Gastroesophageal sphincter (tissue), 4 donors: ENCODE data around the gene IFNGR2. TPM values are rescaled to one million over a fixed set of nuclear protein-coding genes. Genes with fewer than 3 reads are reported as not detected.

Experiments
- ATAC-seq: fragments of 150-250 bp; one replicate; pipeline ENCODE4 v1.9.1; 2016; ENCODE audit warnings: mild to moderate bottlenecking, moderate library complexity
- H3K27ac ChIP-seq, 4 donors: fragments of 200-600 bp; sonication (generic) in 3 of 4; 1 replicate in 3 of 4; 2 replicates in 1 of 4; pipeline ENCODE4 v1.5.1; 2016 to 2019
- H3K27me3 ChIP-seq: fragments of 200-600 bp; sonication (generic); one replicate; pipeline ENCODE4 v1.5.1; 2019
- H3K36me3 ChIP-seq, 2 donors: fragments of 200-600 bp; sonication (generic); one replicate each; pipeline ENCODE4 v1.5.1; 2019; ENCODE audit warnings: control low read depth in 1 of 2
- H3K4me1 ChIP-seq, 3 donors: fragments of 200-600 bp; sonication (generic); 1 replicate in 2 of 3; 2 replicates in 1 of 3; pipeline ENCODE4 v1.5.1; 2016 to 2019; ENCODE audit warnings: control low read depth in 2 of 3
- H3K4me3 ChIP-seq, 2 donors: fragments of 200-600 bp; sonication (generic); one replicate each; pipeline ENCODE4 v1.5.1; 2019; ENCODE audit warnings: mild to moderate bottlenecking in 1 of 2, moderate library complexity in 1 of 2
- H3K9me3 ChIP-seq, 3 donors: fragments of 200-600 bp; sonication (generic); one replicate each; pipeline ENCODE4 v1.5.1; 2017 to 2019; ENCODE audit warnings: control low read depth in 2 of 3
- EP300 ChIP-seq: sonication (generic); formaldehyde crosslinking; IDR thresholded peaks from one replicate; pipeline ENCODE4 v1.6.1; 2017; ENCODE audit warnings: antibody characterized with exemption, mild to moderate bottlenecking
- POLR2A ChIP-seq, 2 donors: fragments of 450-650 bp; IDR thresholded peaks; one replicate each; pipeline ENCODE4 v1.6.1; 2017; ENCODE audit warnings: antibody characterized with exemption in 2 of 2, mild to moderate bottlenecking in 2 of 2, moderate library complexity in 1 of 2
- POLR2AphosphoS5 ChIP-seq: sonication (generic); formaldehyde crosslinking; IDR thresholded peaks from one replicate; pipeline ENCODE4 v1.6.1; 2017; ENCODE audit warnings: antibody characterized with exemption
- WGBS, 2 donors: methylation state at CpG; one replicate each; pipeline ENCODE4 v1.1.5; 2018; ENCODE audit warnings: low coverage in 1 of 2; 5-methylcytosine and 5-hydroxymethylcytosine counted together
- total RNA-seq, 4 donors: library from RNA; depleted of rRNA; stranded (reverse); fragments of >200 nt; gene quantifications; one replicate each; pipeline ENCODE4 v1.1.0, GENCODE V29; 2016
- TF ChIP-seq, protein P1 (sequence below), 4 experiments: fragments of 200-600 bp in 2 of 4; fragments of 450-650 bp in 2 of 4; sonication (generic) in 1 of 4; IDR thresholded peaks; one replicate each; pipeline ENCODE4 v1.5.1; 2017 to 2019; ENCODE audit warnings: antibody characterized with exemption in 4 of 4, mild to moderate bottlenecking in 2 of 4, moderate library complexity in 2 of 4

IFNGR2 gene
- total RNA-seq, 4 donors from 2014 or later: 19.6 to 53.7 (median 41.1) TPM

DNA sequence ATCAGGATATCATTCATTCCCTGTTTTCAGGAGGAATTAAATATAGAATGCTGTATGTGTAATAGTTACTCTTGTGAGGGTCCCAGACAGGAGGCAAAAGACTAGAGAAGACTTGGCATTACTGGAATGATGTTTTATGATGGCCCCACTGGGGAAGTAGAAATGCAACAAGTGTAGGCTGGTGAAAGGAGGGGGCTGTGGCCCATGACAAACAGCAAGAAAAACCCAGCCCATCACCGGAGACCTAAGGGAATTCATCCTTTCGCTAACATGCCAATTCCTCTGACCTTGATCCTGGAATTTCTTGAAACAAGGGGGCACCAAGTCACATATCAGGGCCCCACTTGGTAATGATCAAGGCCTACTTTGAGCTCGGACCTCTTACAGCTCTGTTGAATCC lies 5.5 kb upstream of the IFNGR2 start:
- Histone ChIP-seq H3K27me3 (no peaks in the 10 kb centered on the region), H3K9me3 (no peaks in the 10 kb centered on the region), H3K36me3 (no peaks in the 10 kb centered on the region), H3K4me1 (peaks cover 0 to 32% (median 21%) of the 10 kb centered on the region in 3 donors), H3K27ac (peak overlapping the region in 1 of 4 donors; percentile 72), H3K4me3 (no peak overlapping the region)
- no peak for TF ChIP-seq POLR2AphosphoS5
- no peak for ATAC-seq
- WGBS, 2 donors: 93% methylated on average over 2 of the region's 3 CpGs; no CpG with 5 or more reads in 1 of the 2 donors

DNA sequence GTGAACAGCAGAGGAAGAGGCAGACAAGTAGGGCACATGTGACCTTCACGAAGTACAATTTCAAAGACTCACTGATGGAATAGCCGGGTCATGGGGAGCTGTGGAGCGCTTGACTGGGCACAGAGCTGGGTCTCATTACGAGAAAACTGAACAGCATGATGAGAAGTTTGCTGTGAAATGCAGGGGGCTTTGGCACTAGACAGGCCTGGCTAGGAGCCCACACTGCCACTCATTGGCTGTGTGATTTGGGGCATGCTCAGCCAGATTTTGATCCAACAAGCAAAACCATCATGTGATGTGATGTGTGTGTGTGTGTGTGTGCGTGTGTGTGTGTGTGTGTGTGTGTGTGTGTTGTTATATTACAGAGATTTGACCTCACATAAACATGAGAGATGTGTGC lies 4.9 kb upstream of the IFNGR2 start:
- TF ChIP-seq EP300: no peak
- H3K27ac ChIP-seq: no peak overlapping the region
- no peaks in the 10 kb centered on the region for H3K36me3 ChIP-seq
- peaks cover 0 to 35% (median 21%) of the 10 kb centered on the region in 3 donors for H3K4me1 ChIP-seq
- WGBS, 2 donors: 78 to 98% methylated on average over 5 of the region's 5 CpGs
- no peak overlapping the region for H3K4me3 ChIP-seq
- no peaks in the 10 kb centered on the region for H3K27me3 ChIP-seq
- no peaks in the 10 kb centered on the region for H3K9me3 ChIP-seq
- ATAC-seq: no peak

DNA sequence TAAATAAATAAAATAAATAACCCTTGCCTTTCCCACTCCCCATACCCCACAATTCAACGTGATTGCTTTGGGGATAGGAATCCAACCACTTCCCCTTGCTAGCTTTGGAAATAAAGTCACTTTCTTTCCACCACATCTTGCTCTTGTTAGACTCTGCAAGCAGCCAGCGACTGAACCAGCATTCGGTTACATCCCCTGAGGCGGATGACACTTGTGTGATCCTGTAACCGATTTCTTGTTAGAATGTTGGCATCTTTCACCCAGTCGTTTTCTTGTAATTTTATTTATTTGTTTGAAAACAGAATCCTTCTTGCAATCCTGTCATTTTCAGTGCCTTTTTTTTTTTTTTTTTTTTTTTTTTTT lies 1.6 kb upstream of the IFNGR2 start:
- peak overlapping the region in 1 of 4 donors; percentile 96 for H3K27ac ChIP-seq
- ATAC-seq: no peak
- no peaks in the 10 kb centered on the region for H3K9me3 ChIP-seq
- WGBS, 2 donors: 73 to 87% methylated on average over 6 of the region's 6 CpGs
- no peaks in the 10 kb centered on the region for H3K36me3 ChIP-seq
- H3K27me3 ChIP-seq: no peaks in the 10 kb centered on the region
- no peak for TF ChIP-seq EP300
- TF ChIP-seq POLR2AphosphoS5: no peak
- TF ChIP-seq, protein P1, sequence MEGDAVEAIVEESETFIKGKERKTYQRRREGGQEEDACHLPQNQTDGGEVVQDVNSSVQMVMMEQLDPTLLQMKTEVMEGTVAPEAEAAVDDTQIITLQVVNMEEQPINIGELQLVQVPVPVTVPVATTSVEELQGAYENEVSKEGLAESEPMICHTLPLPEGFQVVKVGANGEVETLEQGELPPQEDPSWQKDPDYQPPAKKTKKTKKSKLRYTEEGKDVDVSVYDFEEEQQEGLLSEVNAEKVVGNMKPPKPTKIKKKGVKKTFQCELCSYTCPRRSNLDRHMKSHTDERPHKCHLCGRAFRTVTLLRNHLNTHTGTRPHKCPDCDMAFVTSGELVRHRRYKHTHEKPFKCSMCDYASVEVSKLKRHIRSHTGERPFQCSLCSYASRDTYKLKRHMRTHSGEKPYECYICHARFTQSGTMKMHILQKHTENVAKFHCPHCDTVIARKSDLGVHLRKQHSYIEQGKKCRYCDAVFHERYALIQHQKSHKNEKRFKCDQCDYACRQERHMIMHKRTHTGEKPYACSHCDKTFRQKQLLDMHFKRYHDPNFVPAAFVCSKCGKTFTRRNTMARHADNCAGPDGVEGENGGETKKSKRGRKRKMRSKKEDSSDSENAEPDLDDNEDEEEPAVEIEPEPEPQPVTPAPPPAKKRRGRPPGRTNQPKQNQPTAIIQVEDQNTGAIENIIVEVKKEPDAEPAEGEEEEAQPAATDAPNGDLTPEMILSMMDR (IDR thresholded peaks at IDR 0.05): no peak
- no peak for TF ChIP-seq POLR2A (IDR thresholded peaks at IDR 0.05)
- peaks cover 0 to 41% (median 12%) of the 10 kb centered on the region in 3 donors for H3K4me1 ChIP-seq
- H3K4me3 ChIP-seq: no peak overlapping the region

DNA sequence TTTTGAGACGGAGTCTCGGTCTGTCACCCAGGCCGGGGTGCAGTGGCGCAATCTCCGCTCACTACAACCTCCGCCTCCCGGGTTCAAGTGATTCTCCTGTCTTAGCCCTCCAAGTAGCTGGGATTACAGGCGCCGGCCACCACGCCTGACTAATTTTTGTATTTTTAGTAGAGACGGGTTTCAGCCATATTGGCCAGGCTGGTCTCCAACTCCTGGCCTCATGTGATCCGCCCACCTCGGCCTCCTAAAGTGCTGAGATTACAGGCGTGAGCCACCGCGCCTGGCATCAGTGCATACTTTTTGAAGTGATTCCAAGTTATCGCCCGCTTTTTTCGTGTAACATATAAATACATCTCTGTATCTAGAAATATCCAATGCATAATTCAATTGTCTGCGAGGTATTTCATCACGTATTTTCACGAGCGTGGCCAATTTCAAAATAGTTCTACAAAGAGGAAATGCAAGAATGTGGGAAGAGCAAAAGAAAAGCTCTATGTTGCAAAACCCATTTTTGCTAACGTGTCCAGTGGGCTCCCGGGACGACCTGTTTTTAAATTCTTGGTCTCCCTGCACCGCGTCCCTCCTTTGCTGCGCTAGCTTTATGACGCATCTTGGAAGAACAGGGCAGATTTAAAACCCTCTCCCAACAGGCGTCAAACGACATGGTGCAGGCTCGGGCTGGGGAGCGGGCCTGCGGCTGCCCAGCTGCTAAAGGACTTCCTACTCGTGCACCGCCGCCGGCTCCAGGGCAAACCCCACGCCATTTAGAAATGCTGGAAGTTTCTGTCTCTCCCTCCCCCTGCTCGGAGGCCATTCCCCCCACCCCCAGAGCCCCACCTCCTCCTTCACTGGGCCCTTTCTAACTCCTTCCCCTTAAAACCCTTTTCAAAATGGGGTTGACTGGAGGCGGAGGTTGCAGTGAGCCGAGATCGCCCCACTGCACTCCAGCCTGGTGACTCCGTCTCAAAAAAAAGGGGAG lies 923 bp upstream of the IFNGR2 start:
- Histone ChIP-seq H3K36me3 (no peaks in the 10 kb centered on the region), H3K27ac (peak overlapping the region; percentile 91 to 96 (median 93)), H3K4me3 (peak overlapping the region; percentile 96), H3K4me1 (peaks cover 0 to 44% (median 8%) of the 10 kb centered on the region in 3 donors), H3K27me3 (no peaks in the 10 kb centered on the region), H3K9me3 (no peaks in the 10 kb centered on the region)
- no peak for TF ChIP-seq EP300
- peak; percentile 53 for TF ChIP-seq POLR2AphosphoS5
- TF ChIP-seq POLR2A (IDR thresholded peaks at IDR 0.05): peak; percentile 53 to 54
- peak; percentile 78 for ATAC-seq
- WGBS, 2 donors: 35 to 54% methylated on average over 26 to 30 of the region's 45 CpGs

DNA sequence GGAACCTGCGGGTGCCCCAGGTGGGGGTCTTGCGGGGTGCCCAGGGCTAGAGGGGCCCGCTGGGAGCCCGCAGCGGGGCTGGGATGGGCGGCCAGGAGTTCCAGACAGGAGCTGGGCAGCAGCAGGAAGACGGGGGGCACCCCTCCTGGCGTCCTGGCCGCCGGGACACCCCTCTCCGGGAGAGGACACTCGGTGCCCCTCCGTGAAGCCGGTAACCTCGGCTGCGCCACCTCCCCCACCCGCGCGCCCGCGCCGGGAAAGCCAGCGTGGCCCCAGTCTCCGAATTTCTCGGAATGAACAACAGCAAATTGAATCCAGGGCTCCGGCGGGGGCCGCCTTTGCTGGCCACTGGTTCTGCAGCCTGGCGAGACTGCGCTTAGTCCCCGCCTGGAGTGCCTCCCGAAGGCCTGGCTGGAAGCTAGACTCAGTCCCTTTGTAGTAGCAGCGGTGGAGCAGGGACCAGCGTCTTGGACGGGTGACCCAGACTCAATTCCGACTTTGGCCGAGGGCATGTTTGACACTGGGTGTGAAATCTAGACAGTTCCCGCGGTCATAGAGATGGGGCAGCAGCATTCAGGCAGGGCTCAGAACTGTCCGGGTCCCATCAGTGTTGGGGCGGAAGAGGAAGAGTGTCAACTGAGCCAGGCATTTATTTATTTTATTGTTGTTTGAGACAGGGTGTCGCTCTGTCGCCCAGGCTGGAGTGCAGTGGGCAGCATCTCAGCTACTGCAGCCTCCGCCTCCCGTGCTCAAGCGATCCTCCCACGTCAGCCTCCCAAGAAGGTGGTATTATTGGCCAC lies 773 bp downstream of the IFNGR2 start:
- ATAC-seq: peak; percentile 45
- Histone ChIP-seq H3K4me1 (peaks cover 0 to 58% (median 8%) of the 10 kb centered on the region in 3 donors), H3K27me3 (no peaks in the 10 kb centered on the region), H3K36me3 (no peaks in the 10 kb centered on the region), H3K4me3 (peak overlapping the region; percentile 96), H3K27ac (peak overlapping the region; percentile 91 to 96 (median 93)), H3K9me3 (no peaks in the 10 kb centered on the region)
- TF ChIP-seq POLR2AphosphoS5: peak; percentile 77
- peak; percentile 16 to 30 for TF ChIP-seq POLR2A (IDR thresholded peaks at IDR 0.05)
- TF ChIP-seq, protein P1 (IDR thresholded peaks at IDR 0.05): peak in 3 of 4 experiments; percentile 8 to 30 (median 19)
- TF ChIP-seq EP300: no peak
- WGBS, 2 donors: 42% methylated on average over 6 of the region's 47 CpGs; no CpG with 5 or more reads in 1 of the 2 donors

DNA sequence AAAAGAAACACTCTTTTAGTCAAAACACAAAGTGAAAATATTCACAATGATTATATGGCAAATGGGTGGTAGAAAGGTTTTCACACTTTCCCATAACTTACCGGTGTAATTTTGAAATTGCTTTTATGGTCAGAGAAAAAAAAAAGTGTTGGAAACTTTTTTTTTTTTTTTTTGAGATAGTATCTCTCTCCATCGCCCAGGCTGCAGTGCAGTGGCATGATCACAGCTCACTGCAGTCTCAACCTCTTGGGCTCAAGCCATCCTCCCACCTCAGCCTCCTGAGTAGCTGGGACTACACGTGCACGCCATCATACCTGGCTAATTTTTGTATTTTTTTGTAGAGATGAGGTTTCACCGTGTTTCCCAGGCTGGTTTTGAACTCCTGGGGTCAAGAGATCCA lies 3.3 kb downstream of the IFNGR2 start:
- WGBS, 2 donors: 62 to 65% methylated on average over 4 to 5 of the region's 5 CpGs
- peaks cover 0 to 75% (median 14%) of the 10 kb centered on the region in 3 donors for H3K4me1 ChIP-seq
- peaks cover 0 to 8% of the 10 kb centered on the region in 2 donors for H3K36me3 ChIP-seq
- H3K27me3 ChIP-seq: no peaks in the 10 kb centered on the region
- ATAC-seq: no peak
- H3K27ac ChIP-seq: peak overlapping the region in 1 of 4 donors; percentile 96
- TF ChIP-seq, protein P1 (IDR thresholded peaks at IDR 0.05): no peak
- no peak for TF ChIP-seq EP300
- no peak for TF ChIP-seq POLR2AphosphoS5
- no peak for TF ChIP-seq POLR2A (IDR thresholded peaks at IDR 0.05)
- no peak overlapping the region for H3K4me3 ChIP-seq
- H3K9me3 ChIP-seq: no peaks in the 10 kb centered on the region
